RPMI8226 (cell line): ENCODE data around the gene HIPK1.

ENCODE experiments used
- DNase-seq: peaks from one replicate; pipeline ENCODE4 v3.0.0-alpha.2; 2015

Gene HIPK1

DNA sequence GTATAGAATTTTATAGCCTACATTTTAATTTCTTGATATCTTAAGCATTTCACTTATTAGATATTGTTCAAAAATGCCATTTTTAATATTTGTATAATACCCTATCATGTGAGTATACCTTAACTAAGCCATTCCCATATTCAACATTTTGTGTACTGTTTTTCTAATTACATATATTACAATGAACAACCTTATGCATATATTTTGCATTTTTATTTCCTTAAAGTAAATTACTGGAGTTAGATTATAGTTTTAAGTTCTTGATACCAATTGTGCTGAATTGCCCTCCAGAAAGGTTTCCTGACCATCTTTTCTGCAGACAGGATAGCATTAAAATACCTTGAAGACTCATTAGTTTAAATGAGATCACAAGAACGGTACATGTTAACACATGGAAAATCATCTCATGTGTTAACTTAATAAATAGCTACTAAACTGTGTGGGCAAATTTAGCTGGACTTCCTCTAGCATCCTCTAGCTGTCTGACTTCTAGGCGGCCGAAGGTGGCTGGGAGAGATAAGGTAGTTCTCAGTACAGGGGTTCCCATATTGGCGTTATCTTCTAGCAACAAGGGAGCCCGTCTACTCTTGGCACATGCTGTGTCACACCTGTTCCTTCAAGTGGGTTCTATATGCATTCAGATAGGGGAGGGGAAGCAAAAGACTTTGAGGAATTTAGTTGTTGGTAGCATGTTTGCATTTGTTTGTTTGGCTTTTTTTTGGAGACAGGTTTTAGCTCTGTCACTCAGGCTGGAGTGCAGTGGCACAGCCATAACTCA lies 15.0 kb upstream of the HIPK1 start:
- DNase-seq, result no peak

DNA sequence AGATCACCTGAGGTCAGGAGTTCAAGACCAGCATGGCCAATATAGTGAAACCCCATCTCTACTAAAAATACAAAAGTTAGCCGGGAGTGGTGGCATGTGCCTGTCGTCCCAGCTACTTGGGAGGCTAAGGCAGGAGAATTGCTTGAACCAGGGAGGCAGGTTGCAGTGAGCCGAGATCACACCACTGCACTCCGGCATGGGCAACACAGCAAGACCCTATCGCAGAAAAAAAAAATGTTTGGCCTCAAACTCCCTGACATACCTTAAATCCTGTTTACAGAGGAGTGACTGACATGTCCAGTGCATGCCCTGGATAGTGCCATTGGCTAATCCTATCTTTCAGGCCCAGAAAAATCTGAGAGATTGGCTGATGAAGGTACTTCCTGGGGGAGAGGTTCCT lies 12.2 kb upstream of the HIPK1 start:
- DNase-seq, result no peak

DNA sequence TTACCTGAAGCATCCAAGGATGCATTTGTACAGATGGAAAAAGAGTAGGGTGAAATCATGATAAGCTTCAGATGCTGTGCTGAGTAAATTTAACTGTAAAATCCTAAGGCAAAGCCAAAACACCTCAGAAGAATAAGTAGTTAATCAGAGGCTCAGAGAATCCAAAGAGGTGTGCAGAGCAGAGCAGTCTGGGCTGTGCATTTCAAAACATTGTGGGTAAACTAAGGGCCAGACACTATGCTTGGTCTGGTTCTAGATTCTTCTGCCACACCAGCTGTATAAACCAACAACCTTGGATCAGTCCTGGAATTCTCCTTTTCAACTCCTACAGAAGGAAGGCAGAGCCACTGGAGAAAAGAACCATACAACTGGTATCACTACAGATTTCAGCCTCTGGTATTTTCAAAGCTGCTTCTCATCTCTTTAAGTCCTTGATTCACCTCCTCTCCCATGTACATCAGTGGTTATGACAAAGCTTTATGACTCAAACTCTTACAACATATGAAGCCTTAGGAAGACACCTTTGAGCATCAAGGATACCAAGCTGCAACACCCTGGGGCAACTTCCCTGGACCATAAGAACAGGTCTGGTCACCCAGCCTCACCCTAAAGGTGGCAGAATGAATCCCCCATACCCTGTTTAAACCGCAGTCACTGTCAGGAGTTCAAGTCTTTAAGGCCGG lies 11.6 kb upstream of the HIPK1 start:
- DNase-seq, result no peak

DNA sequence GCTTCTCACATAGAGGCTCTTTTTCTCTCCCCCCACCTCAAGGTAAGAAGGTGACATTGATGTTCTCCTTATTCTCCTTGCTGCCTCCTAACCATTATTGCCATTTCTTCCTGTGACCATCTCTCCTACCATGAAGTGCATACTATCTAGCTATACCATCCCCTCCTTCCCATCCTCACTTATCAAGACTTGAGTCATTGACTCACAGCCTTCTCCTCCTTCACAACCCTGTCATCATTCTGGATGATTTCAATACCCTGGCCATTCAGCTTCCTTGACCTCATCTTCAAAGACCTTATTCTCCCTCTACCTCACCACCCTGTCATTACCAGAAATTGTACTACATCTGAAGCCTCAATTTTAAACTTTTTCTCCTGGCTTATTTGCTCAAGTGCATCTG lies 10.9 kb upstream of the HIPK1 start:
- no peak for DNase-seq

DNA sequence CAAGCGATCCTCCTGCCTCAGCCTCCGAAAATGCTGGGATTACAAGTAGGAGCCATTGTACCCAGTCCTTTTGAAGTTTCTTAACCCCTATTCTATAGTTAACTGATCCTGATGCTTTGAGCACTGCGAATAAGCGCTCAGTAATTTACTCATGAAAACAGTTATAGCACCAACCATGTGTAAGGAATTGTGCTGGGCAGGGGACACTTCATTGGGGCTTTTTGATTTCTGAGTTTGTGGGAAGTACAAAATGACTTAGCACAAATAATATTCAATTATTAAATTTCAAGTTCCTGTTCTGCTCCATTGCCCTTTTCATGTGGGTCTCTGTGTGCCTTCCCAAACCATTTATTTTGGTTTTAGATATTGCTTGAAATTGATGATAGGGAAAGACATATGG lies 6.2 kb upstream of the HIPK1 start:
- no peak for DNase-seq

DNA sequence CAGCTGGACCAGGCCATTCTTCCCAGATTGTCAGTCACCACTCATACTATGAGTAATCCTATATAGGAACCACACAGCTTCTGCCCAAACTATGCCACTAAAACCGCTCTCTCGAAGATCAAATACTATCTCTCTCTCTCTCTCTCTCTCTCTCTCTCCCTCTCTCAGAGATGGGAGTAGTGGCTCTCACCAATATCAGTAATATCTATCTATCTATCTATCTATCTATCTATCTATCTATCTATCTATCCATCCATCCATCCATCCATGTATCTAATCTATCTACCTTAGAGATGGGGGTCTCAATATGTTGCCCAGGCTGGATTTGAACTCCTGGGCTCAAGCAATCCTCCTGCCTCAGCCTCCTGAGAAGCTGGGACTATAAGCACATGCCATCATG lies 4.7 kb upstream of the HIPK1 start:
- DNase-seq, result no peak

DNA sequence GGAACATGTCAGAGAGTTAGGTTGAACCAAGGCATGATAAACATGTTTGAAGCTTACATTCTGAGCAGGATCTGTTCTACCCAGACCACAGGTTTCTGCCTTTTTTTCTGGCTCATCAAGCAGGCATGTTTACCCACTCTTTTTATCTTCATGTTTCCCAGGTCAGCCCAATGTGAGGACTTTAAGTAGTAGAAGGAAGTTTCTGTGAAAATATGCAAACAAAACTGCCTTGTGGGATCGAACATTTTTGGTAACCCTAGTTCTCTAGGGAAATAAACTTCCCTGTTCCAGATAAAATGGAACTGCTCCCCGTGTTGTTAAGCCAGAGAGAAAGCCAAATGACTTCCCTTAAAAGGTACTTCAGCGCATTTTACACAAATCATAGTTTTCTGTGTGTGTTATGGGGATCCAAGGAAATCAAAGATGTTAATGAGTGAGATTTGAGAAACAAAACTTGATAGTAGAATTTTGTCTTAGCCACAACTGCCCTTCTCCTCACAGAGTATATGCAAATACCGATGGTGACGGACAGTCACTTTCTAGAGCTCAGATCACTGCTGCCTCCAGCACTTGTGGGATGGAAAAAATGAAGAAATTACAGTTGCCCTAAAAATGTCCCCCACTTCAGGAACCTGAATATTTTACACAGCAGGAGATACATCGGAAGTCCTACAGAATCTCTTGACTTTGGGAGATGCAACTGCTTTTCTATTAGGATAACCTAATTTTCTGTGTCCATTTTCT lies 765 bp upstream of the HIPK1 start:
- peak; percentile 11 for DNase-seq

DNA sequence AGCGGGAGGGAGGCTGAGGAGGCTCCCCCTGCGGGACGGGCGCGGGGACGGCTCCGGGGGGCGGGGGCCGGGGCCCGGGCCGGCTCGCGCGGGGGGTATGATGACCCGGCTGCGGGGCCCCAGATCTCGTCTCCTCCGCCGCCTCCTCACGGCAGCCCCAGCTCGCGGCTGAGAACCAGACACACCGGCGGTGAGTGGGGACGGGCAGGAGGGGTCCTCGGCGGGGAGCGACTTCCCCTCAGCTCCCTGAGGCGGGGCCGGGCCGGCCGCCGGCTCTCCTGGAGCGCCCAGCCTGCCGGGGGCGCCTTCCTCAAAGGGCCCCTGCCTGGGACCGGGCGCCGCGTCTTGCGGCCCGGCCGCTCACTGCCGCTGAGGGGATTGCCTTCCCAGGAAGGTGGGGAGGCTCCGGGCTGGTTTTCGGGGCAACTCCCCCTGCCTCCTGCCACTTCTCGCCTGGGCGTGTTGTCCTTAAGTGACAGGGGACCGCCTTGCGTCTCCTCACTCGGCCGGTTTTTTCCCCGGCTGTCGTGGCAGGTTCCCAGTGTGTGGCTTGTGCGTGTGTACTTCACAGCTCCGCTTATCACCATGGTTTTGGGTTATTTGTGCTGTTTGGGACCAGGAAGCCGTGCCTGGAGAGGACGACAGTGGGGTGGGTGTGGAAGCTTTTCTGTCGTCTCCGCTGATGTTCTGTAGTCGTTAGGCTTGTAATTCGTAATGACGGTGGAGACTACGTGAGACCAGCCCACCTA lies 800 bp downstream of the HIPK1 start:
- peak; percentile 45 for DNase-seq

DNA sequence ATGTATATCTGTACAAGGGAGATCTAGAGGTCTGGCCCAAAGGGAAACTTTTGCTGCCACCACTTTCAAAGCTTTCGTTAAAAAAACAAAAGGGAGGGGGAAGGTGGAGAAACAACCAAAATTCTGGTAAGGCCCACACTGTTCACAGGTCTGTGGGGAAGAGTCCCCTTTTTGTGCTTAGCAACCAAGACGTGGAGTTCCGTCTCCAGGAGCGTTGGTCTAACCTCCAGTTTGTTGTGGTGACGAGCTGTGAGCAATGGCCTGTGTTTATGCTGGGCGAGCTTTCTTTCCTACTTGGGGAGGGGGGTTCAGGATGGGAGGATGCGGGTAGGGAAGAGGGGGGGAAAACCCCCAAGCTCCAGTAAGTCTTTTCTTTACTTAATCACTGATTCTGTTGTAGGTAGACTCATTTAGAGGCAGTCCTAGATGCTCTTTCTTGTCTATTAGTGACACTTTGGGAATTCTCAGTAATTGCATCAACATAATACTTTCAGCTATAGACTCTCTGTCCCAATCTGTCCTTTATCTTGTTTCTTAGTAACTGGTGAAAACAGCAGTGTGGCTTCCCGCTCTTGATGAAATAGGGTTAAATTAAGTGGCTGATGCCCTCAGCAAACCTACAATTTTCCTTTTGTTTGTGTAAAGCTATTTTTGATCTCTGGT lies 1.5 kb downstream of the HIPK1 start:
- DNase-seq, result peak; percentile 58

DNA sequence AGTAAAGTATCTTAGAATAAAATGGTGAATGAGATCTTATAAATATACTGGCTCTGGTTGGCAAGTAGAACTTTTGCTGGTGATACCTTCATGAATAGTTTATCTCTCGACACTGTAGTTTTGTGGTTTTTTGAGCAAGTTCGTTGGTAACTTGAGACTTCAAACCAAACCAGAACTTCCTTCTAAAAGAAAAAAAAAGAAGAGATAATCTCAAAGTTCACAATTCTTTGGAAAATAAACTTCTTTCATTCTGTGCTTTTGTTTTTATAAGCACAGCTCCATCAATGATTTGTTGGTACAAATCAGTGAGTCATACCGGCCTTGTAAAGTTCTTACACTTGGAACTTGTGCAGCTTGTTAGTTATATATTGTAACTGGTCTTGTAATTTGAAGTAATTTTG lies 2.3 kb downstream of the HIPK1 start:
- DNase-seq, result no peak

DNA sequence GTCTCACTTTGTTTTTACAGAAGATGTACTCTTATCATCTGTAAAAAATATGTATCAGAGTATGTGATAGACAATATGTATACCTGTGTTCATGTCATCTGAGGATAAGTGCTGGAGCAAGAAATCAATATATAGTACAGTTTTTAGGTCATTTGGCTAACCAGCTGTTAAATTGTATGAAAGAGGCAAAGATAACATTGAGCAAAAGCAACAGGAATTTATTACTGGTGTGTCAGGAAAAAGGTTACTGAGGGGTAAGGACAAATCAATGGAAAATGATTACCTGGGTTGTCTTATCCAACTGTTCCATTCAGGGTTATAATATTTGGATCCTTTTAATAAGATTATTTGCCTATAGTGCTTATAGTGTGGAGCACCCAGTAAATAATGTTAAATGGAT lies 4.9 kb downstream of the HIPK1 start:
- no peak for DNase-seq

DNA sequence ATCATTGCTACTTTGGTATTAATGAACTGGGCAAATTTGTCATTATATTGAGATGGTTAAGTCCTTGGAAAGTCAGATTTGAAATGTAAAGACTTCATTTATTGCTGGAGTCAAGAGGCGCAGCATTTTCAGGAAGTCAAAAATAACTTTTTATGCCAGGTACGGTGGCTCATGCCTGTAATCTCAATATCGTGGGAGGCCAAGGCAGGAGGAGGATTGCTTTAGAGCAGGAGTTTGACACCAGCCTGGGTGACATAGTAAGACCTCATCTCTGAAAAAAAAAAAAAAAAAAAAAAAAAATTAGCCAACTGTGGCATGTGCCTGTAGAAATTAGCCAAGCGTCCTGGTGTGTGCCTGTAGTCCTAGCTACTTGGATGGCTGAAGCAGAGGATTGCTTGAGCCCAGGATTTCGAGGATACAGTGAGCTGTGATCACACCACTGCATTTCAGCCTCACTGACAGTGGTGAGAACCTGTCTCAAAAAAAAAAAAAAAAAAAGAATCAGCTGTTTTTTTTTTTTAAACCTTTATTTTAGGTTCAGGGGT lies 5.5 kb downstream of the HIPK1 start:
- no peak for DNase-seq

DNA sequence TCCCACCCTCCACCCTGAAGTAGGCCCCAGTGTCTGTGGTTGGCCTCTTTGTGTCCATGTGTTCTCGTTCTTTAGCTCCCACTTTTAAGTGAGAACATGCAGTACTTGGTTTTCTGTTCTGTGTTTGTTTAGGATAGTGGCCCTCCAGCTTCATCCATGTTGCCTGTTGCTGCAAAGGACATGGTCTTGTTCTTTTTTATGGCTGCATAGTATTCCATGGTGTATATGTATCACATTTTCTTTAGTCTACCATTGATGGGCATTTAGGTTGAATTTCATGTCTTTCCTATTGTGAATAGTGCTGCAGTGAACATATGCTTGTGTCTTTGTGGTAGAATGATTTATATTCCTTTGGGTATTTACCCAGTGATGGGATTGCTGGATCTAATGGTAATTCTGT lies 6.1 kb downstream of the HIPK1 start:
- DNase-seq, result no peak

DNA sequence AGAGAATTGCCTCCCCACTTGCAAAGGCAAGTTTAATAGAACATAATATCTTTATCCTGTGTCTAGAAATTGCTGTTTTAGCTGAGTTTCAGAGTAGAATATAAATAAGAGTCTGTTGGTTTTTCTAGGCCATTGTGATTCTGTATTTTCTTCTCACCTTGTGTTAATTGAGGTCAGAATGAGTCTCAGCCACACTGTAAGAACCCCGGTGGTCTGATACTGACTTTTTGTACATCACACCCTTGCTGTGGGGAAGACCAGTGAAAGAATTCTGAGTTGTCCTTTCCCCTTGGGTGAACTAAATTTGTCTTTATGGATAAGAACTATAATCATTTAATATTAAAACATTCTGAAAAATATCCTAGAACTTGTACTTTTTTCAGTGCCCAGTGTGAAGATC lies 6.8 kb downstream of the HIPK1 start:
- DNase-seq, result no peak

DNA sequence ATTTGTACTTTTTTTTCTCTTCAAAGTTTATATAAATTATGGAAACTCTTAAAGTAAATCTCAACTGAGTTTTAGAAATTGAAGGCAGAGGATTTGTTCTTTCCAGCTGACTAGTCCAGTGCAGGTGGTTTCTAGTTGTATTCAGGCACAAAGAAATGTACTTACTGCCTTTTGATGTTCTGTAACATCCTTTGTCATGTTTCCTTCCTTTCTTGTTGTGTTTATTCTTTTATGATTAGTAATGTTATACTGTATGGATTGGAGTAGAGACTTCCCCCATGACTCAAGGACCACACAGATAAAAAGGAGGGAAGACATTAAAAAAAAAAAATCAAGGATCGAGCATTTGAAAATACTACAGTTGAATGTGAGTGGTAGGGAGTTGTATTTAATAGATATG lies 8.0 kb downstream of the HIPK1 start:
- no peak for DNase-seq

DNA sequence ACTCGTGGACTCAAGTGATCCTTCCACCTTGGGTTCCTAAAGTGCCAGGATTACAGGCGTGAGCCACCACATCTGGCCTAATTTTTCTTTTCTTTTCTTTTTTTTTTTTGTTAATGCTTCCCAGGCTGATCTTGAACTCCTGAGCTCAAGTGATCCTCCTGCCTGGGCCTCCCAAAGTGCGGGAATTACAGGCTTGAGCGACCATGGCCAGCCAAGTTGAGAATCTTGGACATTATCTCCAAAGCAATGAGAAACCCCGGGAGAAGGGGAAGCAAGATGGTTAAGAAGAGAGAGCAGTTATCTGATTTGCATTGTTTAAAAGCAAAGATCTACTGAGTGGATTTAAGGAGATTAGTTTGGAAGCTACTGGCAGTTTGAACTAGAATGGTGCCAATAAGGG lies 9.1 kb downstream of the HIPK1 start:
- no peak for DNase-seq

DNA sequence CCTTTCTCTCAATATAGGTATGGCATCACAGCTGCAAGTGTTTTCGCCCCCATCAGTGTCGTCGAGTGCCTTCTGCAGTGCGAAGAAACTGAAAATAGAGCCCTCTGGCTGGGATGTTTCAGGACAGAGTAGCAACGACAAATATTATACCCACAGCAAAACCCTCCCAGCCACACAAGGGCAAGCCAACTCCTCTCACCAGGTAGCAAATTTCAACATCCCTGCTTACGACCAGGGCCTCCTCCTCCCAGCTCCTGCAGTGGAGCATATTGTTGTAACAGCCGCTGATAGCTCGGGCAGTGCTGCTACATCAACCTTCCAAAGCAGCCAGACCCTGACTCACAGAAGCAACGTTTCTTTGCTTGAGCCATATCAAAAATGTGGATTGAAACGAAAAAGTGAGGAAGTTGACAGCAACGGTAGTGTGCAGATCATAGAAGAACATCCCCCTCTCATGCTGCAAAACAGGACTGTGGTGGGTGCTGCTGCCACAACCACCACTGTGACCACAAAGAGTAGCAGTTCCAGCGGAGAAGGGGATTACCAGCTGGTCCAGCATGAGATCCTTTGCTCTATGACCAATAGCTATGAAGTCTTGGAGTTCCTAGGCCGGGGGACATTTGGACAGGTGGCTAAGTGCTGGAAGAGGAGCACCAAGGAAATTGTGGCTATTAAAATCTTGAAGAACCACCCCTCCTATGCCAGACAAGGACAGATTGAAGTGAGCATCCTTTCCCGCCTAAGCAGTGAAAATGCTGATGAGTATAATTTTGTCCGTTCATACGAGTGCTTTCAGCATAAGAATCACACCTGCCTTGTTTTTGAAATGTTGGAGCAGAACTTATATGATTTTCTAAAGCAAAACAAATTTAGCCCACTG lies 11.5 kb downstream of the HIPK1 start:
- DNase-seq, result no peak

DNA sequence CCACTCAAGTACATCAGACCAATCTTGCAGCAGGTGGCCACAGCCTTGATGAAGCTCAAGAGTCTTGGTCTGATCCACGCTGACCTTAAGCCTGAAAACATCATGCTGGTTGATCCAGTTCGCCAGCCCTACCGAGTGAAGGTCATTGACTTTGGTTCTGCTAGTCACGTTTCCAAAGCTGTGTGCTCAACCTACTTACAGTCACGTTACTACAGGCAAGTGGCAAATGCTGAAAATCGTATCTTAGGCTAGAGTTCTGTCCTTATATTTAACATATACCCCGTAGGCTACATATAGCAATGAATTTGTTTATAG lies 12.1 kb downstream of the HIPK1 start:
- DNase-seq, result no peak

DNA sequence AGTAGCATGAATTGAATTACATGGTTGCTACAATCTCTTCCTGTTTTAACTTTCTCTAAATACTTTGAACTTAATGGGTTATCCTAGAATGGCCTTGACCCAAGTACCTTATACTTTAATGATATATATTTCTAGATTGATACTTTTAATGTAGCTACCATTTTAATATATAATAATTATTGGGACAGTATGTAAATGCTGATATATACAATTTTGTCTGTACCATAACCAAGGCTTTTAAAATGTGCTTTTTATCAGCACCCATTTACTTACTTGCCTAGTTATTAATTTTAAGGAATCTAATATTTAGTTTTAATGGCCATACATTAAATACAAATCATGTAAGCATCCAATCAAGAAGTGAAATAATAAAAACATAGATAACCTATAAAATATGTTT lies 13.4 kb downstream of the HIPK1 start:
- DNase-seq, result no peak

DNA sequence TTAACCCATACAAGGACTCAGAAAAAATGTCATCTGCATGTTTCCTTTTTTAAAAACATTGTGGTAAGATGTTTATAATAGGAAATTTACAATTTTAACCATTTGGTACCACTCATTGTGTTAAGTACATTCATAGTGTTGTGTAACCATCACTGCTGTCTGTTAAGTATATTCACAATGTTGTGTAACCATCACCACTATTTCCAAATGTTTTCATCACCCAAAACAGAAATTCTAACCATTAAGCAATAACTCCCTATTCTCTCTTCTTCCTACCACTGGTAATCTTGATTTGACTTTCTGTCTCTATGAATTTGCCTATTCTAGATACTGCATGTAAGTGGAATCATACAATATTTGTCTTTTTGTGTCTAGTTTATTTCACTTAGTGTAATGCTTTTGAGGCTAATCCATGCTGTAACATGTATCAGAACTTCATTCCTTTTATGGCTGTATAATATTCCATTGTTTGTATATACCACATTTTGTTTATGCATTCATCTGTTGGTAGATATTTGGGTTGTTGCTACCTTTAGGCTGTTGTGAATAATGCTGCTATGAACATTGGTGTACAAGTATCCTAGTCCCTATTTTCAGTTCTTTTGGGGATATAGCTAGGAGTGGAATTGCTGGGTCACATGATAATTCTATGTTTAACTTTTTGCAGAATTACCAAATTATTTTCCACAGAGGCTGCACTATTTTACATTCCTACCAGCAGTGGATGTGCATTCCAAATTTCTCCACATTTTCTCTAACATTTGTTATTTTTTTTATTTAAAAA lies 14.1 kb downstream of the HIPK1 start:
- DNase-seq, result no peak

DNA sequence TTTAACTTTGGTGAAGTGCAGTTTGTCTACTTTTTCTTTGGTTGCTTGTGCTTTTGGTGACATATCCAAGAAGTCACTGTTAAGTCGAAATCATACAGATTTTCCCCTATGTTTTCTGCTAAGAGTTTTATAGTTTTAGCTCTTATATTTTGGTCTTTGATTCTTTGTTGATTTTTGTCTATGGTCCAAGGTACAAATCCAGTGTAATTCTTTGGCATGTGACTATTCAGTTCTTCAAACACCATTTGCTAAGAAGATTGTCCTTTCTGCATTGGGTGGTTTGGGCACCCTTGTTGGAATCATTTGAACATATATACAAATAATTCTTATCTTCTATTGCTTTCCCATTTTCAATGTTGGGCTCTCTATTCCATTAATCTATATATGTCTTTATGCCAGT lies 16.2 kb downstream of the HIPK1 start:
- no peak for DNase-seq
